ENCODE measurements around the gene OGFOD3.
A peak's percentile ranks its signal among the peaks of the same experiment; 100 is the strongest.

The OGFOD3 gene

GRCh38 chr17:82435601-82436583 is 17.5 kb upstream of the OGFOD3 start:
- in situ Hi-C loops (cut with HindIII; ENCODE audit: low pct_ligation_motif_present, low sequenced_read_pairs): no loop called here
- H3K4me3 ChIP-seq (ENCODE audit: low read depth, low read length): no peak overlapping the region

GRCh38 chr17:82435103-82435502 is 16.7 kb upstream of the OGFOD3 start:
- in situ Hi-C loops (cut with HindIII; ENCODE audit: low pct_ligation_motif_present, low sequenced_read_pairs): no loop called here
- H3K36me3 ChIP-seq (replicated peaks): no peaks in the 10 kb centered on the region
- no peak overlapping the region for H3K27ac ChIP-seq

More at GRCh38 chr17:82435601-82436583, 17.5 kb upstream of the OGFOD3 start:
- no peaks in the 10 kb centered on the region for H3K36me3 ChIP-seq (replicated peaks)
- H3K27me3 ChIP-seq (replicated peaks): no peaks in the 10 kb centered on the region
- no peak for DNase-seq
- H3K27ac ChIP-seq: no peak overlapping the region
- TF ChIP-seq CTCF (IDR thresholded peaks at IDR 0.05; ENCODE audit: low read depth, low read length, missing control alignments): no peak

GRCh38 chr17:82434216-82434565 is 15.8 kb upstream of the OGFOD3 start:
- in situ Hi-C loops (cut with HindIII; ENCODE audit: low pct_ligation_motif_present, low sequenced_read_pairs): no loop called here
- Histone ChIP-seq H3K4me3 (ENCODE audit: low read depth, low read length) (no peak overlapping the region), H3K27ac (no peak overlapping the region), H3K36me3 (replicated peaks) (no peaks in the 10 kb centered on the region), H3K27me3 (replicated peaks) (no peaks in the 10 kb centered on the region)
- no peak for DNase-seq
- TF ChIP-seq CTCF (IDR thresholded peaks at IDR 0.05; ENCODE audit: low read depth, low read length, missing control alignments): no peak

More at GRCh38 chr17:82435103-82435502, 16.7 kb upstream of the OGFOD3 start:
- TF ChIP-seq CTCF (IDR thresholded peaks at IDR 0.05; ENCODE audit: low read depth, low read length, missing control alignments): no peak
- Histone ChIP-seq H3K4me3 (ENCODE audit: low read depth, low read length) (no peak overlapping the region), H3K27me3 (replicated peaks) (no peaks in the 10 kb centered on the region)
- peak; percentile 16 for DNase-seq

GRCh38 chr17:82433560-82434215 is 15.3 kb upstream of the OGFOD3 start:
- Histone ChIP-seq H3K4me3 (ENCODE audit: low read depth, low read length) (no peak overlapping the region), H3K27me3 (replicated peaks) (no peaks in the 10 kb centered on the region), H3K36me3 (replicated peaks) (no peaks in the 10 kb centered on the region), H3K27ac (no peak overlapping the region)
- no peak for TF ChIP-seq CTCF (IDR thresholded peaks at IDR 0.05; ENCODE audit: low read depth, low read length, missing control alignments)
- DNase-seq: no peak
- in situ Hi-C loops (cut with HindIII; ENCODE audit: low pct_ligation_motif_present, low sequenced_read_pairs): no loop called here

- Histone ChIP-seq H3K27me3 (replicated peaks) (no peaks in the 10 kb centered on the region), H3K4me3 (ENCODE audit: low read depth, low read length) (no peak overlapping the region), H3K36me3 (replicated peaks) (no peaks in the 10 kb centered on the region), H3K27ac (no peak overlapping the region)
- DNase-seq: no peak
- no peak for TF ChIP-seq CTCF (IDR thresholded peaks at IDR 0.05; ENCODE audit: low read depth, low read length, missing control alignments)
- in situ Hi-C loops (cut with HindIII; ENCODE audit: low pct_ligation_motif_present, low sequenced_read_pairs): no loop called here
Measured at GRCh38 chr17:82432017-82432416, 13.6 kb upstream of the OGFOD3 start.
